NOMO-1 (cell line): Measurements from ENCODE around the gene ZNF697.
"Not testable (repeated sequence)": the region's sequence is repeated elsewhere in the genome, so short reads cannot be mapped to it uniquely, and the experiment has no call there.

ENCODE experiments used
- DNase-seq, 2 experiments: peaks; one replicate each; lab custom pipeline; 2025; ENCODE audit not compliant: unreplicated experiment in 2 of 2; lab: John Stamatoyannopoulos, UW

ZNF697 gene

DNA sequence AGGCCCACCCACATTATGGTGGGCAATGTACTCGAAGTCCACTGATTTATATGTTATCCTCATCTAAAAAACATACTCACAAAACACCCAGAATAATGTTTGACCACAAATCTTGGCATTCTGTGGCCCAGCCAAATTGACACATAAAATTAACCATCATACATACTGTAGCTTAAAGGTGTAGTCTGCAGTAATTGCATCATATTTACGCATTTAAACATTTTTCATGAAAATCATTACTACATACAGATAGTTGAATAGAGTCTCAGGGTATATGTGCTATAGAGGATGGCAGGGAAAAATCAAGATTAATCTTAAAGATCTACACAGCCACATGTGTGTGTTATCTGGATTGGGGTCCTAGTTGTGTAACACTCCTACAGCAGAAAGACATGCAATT lies 14.5 kb downstream of the ZNF697 start:
- DNase-seq: no peak

DNA sequence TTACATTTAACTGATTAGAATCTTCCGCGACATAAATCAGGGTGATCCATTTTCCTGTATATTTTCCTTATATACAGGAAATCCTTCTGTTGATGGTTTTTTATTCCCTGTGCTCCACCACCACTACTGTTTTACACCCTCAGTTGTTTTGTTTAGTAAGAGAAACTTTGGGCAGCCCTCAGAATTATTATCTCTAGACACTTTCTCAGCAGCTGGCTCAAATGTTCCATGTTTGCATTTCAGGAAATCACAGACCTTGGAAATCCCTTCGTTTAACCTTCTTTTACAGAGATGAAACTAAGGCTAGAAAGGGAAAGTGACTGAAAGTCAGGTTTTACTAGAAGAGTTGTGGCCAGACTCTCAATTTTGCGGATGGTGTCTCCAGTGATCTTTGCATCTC lies 15.2 kb downstream of the ZNF697 start:
- no peak for DNase-seq

DNA sequence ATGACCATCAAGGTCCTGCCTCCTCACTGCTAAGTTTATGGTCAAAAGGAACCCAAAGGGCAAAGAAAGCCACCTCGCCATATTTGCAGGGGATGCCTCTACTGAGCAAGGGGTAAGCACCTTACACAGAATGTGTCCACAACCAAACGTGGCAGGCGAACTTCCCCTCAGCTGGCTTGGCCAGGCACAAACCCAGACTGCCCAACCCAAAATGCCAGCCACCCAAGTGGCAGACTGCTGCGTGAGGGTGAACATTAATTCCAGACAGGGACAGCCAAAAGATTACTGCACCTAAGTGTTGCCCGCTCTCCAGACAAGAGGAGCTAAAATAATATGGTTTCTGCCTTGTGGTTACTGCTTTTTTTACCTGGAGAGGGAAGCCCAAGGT lies 16.0 kb downstream of the ZNF697 start:
- no peak for DNase-seq

DNA sequence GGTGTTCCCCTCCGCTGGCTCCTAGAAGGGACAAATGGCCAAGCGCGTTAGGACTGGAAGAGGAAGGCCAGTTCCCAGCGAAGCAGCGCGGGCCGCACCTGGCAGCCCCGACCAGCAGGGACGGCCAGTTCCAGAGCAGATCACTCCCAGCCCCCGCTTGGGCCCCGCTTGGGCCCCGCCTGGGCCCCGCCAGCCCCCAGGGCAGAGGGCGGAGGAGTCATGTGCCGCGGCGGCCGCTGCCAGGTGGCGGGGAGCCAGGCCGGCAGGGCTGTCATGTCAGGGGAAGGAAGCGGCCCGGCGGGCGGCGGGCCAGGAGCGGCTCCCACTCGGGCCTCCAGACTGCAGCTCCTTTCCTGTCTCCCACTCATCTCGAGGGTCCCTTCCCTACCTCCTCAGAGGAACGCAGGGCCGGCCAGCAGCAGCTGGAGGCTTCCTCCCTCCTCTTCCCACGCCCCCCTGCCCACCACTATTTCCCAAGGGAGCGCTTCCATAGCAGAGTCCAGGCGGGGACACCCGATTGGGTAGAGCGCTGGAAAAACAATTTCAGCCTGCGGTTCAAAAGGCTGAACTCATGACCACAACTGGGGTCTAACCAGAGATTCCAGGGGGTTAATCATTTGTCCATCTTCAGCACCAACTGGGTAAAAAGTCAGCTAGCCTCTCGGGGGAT lies 16.5 kb downstream of the ZNF697 start:
- no peak for DNase-seq

DNA sequence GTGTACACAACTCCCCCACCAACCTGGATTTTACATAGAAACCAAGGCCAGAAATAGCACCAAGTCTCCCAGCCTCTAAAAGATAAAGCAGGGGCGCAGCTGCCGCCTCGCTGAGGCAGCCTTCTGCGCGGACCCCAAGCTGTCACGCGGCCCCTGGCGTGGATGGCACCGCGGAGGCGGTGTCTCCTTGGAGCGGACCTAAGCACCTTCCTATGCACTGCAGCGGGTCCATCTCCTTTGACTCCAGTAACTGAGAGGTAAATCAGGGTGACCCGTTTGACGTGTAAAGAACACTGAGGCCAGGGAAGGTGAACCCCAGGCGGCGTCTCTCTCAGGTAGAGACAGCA lies 17.0 kb downstream of the ZNF697 start:
- DNase-seq: no peak

DNA sequence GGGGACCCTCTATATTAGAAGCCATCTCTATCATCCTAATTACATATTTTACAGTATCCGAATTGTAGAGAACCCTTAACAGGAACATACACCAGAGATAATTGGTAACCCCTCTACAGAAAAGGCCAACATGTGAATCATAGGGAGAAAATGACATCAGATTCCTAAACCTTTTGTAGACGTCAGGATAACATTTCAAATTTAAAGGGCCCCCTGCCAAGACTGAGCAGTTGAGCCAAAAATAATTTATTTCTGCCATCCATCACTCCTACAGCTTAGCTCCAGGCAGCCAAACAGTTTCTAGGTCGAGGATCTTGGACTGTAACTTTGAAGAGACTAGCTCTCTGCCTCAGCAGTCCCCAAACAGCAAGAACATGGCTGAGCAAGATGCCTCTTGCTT lies 21.2 kb downstream of the ZNF697 start:
- DNase-seq: no peak

DNA sequence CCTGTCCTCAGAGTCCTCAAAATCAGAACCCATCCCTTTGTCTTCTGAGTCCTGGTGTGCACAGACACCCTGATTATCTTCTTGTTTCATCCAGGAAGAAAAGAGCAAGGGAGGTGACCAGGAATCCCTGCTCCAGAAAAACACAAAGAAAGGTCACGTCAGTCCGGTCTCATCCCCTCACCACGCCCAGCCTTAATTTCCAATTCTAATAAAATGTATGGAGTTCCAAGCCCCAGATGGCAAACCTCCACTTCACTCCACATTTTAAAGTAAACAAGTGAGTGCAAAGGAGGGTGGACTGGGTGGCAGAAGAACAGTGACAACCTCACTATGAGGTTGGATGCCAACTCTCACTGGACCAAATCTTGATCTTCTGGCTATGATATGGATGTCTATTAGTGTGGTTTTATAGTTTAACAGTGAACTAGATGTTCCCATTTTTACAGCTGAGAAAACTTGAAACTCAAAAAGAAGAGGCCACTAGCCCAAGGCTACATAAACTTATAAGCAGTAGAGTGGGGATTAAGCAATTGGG lies 22.0 kb downstream of the ZNF697 start:
- DNase-seq: no peak

DNA sequence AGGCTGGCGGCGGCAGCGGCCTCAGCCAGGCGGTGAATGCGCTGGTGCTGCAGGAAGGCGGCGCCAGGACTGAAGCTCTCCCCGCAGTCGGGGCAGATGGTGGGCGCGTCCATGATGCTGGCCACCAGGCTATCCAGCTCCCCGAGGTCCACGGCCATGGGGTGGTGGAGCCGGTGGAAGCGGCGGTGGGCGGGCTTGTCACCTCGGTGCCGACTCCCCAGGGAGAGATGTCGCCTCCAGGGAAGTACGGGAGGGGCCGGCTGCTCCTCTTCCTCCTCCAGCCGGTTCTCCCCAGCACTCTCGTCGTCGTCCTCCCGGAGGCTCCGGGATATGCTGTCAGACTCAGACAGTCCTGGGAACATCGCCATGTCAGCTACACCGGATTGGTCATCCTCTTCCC lies 24.4 kb downstream of the ZNF697 start:
- no peak for DNase-seq

DNA sequence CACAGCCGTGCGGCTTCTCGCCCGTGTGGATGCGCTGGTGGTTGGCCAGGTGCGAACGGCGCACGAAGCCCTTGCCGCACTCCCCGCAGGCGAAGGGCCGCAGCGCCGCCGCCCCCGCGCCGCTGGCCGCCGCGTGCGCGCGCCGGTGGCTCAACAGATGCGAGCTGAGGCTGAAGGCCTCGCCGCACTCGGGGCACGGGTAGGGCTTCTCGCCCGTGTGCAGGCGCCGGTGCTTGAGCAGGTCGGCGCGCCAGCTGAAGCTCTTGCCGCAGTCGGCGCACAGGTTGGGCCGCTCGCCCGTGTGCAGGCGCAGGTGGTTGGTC lies 24.9 kb downstream of the ZNF697 start:
- no peak for DNase-seq

DNA sequence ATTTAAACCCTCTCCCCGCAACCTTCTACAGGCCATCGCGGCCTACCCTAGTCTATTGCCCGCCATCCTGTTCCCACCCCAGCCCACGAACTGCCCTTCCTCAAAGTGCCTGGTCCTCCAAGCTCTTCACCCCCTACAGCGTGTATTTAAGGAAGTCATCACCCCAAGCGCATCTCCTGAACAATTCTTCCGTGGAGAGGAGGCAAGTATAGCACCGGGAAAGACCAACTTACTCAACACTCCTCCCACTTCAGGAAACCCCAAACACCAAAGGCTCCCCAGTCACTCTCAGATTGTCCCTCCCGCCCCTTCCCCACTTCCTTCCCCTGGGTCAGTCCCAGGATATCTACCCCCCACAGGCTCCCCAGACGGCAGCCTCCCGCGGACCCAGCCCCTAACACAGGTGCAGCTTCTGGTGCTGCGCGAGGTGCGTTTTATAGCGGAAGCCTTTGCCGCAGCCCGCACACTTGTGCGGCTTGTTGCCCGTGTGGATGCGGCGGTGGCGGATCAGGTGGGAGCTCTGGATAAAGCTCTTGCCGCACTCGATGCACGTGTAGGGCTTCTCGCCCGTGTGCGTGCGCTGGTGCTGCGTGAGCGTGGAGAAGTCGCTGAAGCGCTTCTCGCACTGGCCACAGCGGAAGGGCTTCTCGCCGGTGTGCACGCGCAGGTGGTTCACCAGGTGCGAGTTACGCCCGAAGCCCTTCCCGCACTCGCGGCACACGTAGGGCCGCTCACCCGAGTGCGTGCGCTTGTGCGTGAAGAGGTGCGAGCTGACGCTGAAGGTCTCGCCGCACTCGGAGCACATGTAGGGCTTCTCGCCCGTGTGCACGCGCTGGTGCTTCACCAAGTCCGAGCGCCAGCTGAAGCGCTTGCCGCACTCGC lies 25.5 kb downstream of the ZNF697 start:
- no peak for DNase-seq

DNA sequence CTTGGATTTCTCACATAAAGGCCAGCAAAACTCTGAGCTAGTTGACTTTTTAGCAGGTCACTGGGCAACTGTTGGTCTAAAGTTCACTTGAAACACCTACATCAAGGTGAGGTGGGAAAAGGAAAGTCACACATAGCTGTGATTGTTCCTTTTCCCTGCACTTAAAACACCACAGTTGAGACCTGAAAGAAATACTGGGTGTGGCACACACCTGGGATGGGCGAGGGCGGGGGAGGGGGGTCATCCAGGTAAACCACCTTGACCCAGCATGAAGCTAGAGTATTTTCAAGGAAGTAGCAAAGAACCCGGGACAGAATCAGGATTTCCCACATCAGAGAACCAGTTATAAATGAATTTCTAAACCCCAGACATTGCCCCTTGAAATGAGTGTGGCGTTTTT lies 26.4 kb downstream of the ZNF697 start:
- DNase-seq: no peak

DNA sequence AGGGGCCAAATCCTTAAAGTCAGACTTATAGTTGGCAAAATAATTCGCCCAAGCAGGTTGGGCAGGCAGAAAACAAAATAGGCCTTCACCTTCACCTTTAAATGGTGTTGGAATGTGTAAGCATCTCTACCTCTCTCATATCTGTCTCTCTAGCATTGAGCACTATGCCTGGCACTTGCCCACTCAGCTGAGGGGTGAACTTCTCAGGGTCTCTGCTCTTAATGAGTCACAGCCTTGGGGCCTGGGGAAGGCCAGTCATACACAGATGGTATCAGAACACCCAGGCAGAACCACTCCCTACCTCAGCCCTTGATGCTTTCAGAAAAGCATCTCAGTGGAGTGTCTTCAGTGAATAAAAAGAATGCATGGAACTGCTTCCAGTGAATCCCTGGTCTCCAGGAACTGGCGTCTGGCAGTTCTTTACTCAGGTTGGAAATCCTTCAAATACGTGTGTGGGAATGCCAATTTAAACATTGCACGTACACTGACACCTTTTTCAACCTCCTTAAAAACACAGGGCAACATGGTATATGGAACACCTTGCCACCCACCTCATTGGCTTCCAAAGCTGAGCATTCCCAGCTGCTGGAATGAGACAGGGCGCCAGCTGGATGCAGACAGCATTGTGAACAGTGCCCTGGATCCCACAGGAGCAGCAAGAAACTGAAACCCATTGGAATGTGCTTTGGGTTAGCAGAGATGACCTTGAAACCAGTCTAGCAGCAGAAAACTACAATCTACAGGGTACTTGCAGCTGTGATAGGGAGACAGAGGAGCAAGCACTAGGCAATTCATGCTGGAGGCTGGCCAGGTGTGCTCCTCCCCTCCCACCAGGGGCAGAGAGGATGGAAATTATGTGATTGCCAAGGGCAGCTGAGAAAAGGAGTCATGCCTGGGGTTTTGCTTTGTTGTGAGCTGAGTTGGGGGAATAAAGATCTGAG lies 30.0 kb downstream of the ZNF697 start:
- DNase-seq: no peak

DNA sequence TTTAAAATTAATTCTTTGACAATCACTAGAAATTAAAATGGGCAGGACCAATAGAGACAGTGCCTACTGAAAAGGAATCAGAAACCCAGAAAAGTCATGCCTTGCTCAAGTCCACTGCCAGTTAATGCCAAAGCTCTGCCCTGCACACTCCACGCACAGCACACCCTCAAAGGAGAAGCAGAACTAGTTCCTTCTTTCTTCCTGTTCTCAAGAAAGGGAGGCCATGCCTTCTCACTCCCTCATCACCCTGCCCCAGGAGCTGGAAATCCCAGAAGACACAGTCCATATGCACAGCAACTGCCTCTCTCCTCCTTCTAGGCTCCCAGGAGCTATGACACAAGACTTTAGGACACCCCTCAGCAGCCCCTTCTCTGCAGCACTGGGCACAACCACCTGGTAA lies 31.3 kb downstream of the ZNF697 start:
- DNase-seq: peak in 1 of 2 experiments; percentile 4

DNA sequence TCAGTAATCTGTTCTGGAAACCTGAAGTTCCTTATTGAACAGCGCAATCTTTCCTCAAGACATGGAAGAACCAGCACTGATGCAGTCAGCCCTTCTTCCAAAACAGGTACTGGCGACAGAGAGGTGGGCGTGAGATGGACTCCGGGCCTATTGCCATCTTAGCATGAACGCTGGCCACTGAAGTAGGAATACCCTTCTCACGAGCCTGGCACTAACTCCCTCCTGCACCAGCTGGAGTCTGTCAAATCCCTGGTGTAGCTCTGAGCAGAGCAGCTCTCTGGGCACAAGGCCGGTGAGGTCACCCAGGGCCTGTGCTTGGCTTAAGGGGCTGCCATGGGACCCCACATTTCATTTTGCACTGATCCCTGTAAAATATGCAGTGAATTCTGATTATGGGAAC lies 33.0 kb downstream of the ZNF697 start:
- DNase-seq: not testable (repeated sequence)

DNA sequence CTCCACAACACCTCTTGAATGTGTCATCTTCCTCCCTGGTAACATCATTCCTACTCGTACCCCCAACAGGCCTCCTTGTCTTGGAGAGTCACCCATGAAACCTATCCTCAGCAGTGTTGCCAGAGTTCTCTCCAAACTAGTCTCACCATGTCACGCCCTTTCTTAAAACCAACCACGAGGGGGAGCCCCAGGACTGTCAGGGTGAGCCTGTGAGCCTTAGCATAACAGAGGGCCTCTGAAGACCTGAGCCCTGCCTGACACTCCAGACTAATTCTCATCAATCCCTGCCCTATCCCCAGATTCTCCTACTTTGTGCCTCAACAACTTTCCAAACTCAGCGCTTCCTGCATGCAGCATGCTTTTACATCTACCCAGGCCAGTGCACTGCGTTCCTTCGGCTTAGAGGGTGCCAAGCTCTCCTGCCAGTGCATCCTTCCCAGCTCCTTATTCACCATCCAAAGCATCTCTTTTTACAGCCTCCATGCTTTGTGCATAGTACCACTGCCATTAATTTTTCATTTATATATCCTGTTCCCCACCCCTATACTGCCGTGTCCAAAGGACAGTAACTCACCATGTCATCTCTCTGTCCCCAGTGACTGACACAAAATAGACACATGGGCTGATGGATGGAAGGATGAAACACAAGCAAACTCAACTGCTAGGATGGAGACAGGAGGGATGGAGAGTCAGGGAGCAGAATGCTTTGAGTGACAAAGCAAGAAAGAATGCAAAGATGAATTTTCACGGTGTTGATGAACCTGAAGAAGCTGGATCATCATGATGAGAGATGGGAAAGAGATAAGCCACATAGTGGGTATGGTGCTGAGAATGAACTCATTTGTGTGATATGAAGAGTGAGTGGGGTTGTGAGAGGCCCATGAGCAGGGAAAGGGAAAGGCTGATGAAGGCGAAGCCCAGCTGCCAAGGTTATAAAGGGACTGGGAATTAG lies 34.0 kb downstream of the ZNF697 start:
- DNase-seq: peak; percentile 32 to 64

DNA sequence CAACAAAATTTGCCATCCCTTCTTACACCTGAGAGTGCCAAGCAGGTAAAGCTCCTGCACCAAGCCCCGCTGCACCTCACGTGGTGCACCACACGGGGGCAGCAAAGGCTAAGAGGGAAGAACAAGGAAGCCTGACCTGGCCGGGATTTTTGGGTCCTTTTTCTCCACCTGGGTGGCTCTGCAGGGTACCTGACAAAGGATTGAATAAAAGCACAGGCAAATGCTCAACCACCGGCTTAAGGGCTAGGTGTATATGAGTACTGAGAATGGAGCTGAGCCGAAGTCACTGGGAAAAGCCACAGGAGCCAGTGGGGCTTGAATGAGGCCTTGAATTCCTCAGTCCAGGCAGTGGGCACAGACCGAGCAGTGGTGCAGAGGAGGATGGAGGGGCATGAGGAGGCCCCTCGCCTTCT lies 36.4 kb downstream of the ZNF697 start:
- DNase-seq: peak; percentile 13 to 22

DNA sequence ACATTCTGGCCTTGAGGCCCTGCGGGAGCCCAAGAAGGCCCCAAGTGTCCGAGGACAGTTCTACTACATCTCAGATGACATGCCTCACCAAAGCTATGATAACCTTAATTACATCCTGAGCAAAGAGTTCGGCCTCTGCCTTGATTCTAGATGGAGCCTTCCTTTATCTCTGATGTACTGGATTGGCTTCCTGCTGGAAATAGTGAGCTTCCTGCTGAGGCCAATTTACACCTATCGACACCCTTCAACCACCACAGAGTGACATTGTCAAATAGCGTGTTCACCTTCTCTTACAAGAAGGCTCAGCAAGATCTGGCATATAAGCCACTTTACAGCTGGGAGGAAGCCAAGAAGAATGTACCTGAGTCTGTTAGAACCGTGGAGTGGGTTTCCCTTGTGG lies 39.2 kb downstream of the ZNF697 start:
- DNase-seq: not testable (repeated sequence)

DNA sequence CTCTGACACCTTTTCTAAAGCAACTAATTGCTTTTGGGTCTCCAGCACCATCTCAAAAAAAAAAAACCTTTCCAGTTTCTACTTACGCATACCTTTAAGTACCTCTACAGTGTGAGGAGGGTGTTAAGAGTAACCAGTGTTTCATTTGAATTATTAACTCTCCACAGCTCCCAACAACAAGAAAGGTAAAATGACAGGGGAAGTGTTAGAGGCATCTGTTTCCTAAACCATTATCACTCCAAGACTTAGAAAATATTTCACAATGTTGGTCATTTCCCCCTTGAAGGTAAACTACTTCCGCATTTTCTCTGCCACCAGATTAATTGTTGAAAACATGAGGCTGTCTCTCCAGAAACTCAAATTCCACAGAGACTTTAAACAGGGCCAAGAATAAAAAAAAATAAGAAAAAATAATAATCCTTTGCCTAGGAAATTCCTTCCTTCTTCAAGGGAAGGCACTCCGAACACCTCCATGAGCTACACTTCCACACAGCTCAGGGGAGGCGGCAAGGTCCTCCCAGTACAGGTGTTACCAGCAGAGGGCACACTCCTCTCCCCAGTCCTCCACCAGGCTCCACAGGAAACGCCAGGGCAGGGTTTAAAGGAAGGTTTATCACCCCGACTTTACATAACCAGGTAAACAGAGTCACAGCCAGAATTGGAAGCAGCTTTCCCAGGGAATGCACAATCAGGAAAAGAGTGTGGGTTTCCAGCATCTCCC lies 40.8 kb downstream of the ZNF697 start:
- peak; percentile 61 to 87 for DNase-seq

DNA sequence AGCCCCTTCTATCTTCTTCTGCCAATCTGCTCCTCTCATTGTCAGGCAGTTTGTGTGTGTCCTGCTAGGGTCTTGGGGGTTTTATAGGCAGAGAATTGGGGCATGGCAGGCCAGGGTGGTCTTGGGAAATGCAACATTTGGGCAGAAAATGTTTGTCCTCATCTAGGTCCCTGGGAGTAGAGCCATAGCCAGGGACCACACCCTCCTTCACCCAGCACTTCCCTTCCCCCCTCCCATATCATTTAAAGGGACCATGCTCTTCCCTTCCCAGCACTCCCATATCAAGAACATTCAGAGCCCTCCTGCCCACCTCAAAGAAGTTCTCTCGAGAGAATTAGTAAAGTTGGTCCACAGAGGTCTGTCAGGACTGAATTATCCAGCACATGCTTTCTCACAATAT lies 41.7 kb downstream of the ZNF697 start:
- no peak for DNase-seq
